GM19099 (cell line): ENCODE results near the gene MAPK1.

Experiments
- POLR2A ChIP-seq: IDR thresholded peaks from 3 replicates; pipeline ENCODE4 v1.6.1; 2011; ENCODE audit warnings: low read depth; ENCODE audit not compliant: insufficient read length; ENCODE audit errors: extremely low read depth

Gene MAPK1

GRCh38 chr22:21856197-21856596 lies 11.2 kb downstream of the MAPK1 start:
- no peak for TF ChIP-seq POLR2A

- TF ChIP-seq POLR2A = no peak
Measured at GRCh38 chr22:21855676-21856075, 11.8 kb downstream of the MAPK1 start.

GRCh38 chr22:21850660-21851059 lies 16.8 kb downstream of the MAPK1 start:
- TF ChIP-seq POLR2A = no peak

GRCh38 chr22:21849489-21849888 lies 18.0 kb downstream of the MAPK1 start:
- TF ChIP-seq POLR2A = no peak

GRCh38 chr22:21845558-21846453 lies 21.6 kb downstream of the MAPK1 start:
- no peak for TF ChIP-seq POLR2A

GRCh38 chr22:21842946-21843345 lies 24.5 kb downstream of the MAPK1 start:
- TF ChIP-seq POLR2A = no peak

- TF ChIP-seq POLR2A = no peak
Measured at GRCh38 chr22:21841422-21841821, 26.0 kb downstream of the MAPK1 start.

GRCh38 chr22:21840236-21840823 lies 27.1 kb downstream of the MAPK1 start:
- no peak for TF ChIP-seq POLR2A

GRCh38 chr22:21839765-21840140 lies 27.7 kb downstream of the MAPK1 start:
- TF ChIP-seq POLR2A = no peak

GRCh38 chr22:21837248-21837979 lies 30.0 kb downstream of the MAPK1 start:
- no peak for TF ChIP-seq POLR2A

- no peak for TF ChIP-seq POLR2A
Measured at GRCh38 chr22:21835378-21835777, 32.1 kb downstream of the MAPK1 start.

- TF ChIP-seq POLR2A = no peak
Measured at GRCh38 chr22:21834869-21835268, 32.6 kb downstream of the MAPK1 start.

- no peak for TF ChIP-seq POLR2A
Measured at GRCh38 chr22:21832291-21833290, 34.9 kb downstream of the MAPK1 start.

- no peak for TF ChIP-seq POLR2A
Measured at GRCh38 chr22:21829523-21829922, 37.9 kb downstream of the MAPK1 start.
